Stimulated activated CD4-positive, alpha-beta T cell treated with anti-CD3 and anti-CD28 coated beads, TNF-alpha, amount 100 ng/mL, for 1 hour (primary cell): ENCODE results near the gene EPO.

ENCODE experiments used
- DNase-seq, 3 donors: peaks; one replicate each; pipeline ENCODE4 v3.0.0-alpha.2; 2020; ENCODE audit warnings: low read depth in 3 of 3, low spot score in 1 of 3

The EPO gene

DNA sequence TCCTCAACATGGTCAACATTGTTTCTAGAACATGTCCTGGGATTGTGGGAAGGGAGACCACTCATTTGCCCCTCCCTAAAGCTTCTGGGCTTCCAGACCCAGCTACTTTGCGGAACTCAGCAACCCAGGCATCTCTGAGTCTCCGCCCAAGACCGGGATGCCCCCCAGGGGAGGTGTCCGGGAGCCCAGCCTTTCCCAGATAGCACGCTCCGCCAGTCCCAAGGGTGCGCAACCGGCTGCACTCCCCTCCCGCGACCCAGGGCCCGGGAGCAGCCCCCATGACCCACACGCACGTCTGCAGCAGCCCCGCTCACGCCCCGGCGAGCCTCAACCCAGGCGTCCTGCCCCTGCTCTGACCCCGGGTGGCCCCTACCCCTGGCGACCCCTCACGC lies at the start of gene EPO:
TSS of gene EPO (plus strand) at position 190 of the 392 bp plus-strand sequence. CDS start 513 bp downstream, outside the sequence.
- no peak for DNase-seq

DNA sequence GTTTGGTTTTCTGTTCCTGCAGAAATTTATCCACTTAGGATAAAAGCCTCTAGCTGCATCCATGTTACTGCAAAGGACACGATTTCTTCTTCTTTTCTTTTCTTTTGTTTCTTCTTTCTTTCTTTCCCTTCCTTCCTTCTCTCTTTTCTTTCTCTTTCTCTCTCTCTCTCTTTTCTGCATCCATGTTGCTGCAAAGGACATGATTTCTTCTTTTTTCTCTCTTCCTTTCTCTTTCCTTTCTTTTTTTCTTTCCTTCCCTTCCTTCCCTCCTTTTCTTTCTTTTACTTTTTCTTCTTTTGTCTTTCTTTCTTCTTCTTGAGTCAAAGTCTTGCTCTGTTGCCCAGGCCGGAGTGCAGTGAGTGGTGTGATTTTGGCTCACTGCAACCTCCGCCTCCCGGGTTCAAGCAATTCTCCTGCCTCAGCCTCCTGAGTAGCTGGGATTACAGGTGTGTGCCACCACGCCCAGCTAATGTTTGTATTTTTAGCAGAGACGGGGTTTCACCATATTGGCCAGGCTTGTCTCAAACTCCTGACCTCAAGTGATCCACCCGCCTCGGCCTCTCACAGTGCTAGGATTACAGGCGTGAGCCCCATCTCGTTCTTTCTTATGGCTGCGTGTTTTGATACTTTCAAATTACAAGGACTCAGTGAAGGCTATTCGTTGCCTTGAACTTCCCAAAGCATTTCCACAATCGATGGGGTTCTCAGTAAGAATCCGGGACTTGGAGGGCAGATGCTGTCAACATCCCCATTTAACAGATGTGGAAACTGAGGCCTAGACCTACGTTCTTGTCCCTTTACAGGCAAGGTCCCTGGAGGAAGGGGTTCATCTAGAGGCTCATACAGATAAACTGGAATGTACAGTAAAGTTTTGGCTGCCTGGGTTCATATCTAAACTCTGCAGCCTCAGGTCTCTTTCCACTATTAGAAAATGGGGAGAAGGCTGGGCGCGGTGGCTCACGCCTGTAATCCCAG lies 48.6 kb upstream of the EPO start:
- DNase-seq, result no peak

DNA sequence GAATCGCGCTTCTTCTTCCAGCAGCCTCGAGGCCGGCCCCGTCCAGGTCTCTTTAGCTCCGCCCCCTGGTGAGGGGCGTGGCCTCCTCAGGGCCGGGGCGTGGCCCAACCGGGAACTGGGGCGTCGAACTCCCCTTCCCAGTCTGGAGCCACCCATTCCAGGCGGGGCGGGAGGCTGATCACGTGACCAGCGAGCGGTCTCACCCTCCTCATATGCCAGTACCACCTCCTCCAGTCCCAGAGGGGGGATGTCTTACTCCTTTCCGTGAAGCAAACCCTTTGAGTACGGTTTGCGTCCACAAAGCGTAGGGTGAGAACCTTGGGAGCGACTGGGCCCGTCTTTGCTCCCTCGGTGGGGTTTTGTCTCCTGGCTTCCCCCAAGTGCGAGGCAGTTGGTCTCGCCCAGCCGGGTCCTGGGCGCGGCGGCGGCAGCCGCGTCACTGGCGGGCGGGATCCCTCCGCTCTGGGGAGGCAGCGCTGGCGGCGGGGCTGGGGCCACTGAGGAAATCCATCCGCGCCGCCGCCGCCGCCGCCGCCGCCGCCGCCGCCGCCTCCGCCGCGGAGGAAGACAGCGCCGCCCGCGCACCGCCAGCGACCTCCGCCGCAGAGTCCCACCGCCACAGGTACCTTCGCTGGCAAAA lies 46.8 kb upstream of the EPO start, which contains the start of gene GNB2:
TSS of gene GNB2 (plus strand) at position 439 of the 640 bp plus-strand sequence. CDS start 2,526 bp downstream, outside the sequence.
- DNase-seq, result peak; percentile 95 to 100 (median 96)

DNA sequence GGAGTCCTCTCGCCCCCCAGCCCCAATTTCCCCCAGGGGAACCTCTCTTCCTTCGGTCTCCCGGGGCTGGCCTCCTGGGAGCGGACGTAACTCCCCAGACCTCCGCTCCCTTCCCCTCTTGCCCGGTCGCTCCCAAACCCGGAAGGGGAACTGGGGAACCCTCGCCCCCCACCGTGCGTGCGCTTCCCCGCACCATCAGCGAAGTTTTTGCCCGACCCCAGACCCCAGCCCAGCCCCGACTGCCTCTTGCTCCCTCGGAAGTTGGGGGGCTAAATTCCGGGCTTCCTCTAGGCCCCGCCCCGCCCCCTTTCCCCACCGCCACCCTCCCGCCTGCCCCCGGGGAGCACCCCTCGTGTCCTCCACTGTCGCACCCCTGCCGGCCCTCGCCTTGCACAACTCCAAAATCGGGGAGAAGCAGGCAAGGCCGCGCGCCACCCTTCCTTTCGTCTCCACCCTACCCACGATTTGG lies 46.3 kb upstream of the EPO start:
- no peak for DNase-seq

DNA sequence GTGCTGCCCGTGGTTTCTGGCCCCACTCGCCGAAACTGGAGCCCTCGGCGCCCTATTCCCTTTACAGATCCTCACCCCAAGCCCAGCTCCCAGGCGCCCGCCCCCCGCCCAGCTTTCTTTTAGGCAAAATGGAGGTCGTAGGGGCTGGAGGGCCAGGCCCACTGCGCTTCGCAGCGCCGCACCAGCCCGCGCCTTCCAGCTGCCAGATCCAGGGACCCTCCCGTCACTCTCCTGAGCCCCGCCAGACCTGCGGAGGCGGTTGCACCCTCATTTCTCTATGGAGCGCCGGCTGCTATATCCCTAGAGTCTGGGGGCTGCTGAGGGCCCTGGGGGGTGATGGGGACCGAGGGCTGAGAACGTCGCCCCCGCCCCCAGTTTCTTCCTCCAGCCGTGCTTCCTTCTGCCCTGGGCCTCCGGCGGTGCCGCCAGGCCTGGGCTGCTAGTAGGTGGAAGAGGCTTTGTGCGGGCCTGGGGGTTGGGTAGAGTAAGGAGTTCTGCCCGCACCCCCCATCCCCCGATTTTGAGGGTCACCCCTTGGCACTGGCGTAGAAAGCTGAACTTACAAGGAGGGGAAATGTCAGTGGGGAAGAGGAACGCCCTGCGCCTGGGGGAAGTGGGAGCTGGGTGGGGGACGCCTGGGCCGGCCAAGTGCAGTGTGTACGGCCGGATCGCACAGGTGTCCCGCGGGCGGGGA lies 45.7 kb upstream of the EPO start:
- DNase-seq, result no peak

DNA sequence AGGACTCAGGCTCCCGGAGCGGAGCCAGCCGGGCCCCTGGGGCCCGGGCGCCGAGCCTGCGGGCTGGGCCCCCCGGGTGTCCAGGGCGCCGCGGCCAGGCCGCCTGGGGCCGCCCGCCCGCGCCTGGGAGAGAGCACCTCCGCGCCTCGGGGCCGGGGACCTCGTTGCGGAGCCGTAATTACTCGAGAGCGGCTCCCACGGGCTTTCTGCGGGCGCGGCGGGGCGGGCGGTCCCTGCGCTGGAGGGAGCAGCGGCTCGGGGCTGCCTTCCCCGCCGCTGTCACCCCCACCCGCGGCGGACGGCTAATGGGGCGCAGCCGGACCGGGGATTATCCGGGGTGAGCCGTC lies 45.2 kb upstream of the EPO start:
- DNase-seq, result no peak

DNA sequence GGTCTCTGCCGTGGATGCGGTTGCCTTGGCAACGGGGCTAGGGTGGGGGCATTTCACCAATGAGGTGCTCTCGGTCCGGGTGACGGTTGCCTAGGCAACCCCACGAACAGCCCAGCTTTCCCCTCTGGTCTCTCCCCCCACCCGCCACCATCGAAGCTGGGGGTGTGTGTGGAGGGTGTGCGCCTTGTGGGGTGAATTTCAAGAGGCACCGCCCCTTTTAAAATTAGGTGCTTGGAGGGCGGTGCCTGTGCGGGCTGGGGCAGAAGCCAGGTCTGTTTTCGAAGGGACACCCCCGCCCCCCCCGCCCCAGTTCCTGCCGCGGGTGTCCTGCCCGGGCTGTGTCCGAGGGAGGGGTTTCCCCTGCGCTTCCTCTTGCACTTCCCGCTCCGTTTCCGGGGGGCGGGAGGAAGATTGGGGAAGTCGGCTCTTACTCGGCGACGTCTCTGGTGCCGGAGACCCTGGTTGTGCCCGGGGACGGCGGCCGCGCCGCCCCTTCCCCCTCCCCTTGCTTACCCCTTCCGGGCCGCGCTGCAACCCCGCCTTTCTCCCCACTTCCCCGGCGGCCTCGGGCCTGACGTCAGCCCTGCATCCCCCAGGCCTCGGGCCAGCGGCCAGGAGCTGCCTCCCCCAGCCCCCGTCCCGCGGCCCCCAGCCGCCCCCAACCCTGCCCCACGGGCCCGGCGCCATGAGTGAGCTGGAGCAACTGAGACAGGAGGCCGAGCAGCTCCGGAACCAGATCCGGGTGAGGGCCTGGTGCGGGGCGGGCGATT lies 44.5 kb upstream of the EPO start:
- DNase-seq, result peak; percentile 52 to 78 (median 62)

DNA sequence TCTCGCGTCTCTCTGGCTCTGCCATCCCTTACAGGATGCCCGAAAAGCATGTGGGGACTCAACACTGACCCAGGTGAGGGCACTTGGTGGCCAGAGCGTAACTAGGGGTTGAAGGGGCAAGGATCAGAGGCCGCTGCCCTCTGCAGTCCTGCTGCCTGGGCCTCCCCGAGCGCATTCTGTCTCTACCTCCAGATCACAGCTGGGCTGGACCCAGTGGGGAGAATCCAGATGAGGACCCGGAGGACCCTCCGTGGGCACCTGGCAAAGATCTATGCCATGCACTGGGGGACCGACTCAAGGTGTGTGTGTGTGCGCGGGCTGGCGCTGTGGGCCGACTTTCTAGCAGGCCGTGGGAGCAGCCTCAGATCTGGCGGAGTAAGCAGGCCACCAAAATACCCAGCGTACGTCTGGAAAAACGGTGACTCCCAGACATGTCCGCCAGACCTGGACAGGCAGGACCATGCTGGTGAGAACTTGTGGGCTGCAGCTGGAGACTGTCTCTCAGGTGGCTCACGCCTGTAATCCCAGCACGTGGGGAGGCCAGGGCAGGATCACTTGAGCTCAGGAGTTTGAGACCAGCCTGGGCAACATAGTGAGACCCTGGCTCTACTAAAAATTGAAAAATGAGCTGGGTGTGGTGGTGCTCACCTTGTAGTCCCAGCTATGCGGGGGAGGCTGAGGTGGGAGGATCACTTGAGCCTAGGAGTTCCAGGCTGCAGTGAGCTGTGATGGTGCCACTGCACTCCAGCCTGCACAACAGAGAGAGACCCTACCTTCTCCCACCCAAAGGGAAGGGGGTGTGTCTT lies 43.6 kb upstream of the EPO start:
- no peak for DNase-seq

DNA sequence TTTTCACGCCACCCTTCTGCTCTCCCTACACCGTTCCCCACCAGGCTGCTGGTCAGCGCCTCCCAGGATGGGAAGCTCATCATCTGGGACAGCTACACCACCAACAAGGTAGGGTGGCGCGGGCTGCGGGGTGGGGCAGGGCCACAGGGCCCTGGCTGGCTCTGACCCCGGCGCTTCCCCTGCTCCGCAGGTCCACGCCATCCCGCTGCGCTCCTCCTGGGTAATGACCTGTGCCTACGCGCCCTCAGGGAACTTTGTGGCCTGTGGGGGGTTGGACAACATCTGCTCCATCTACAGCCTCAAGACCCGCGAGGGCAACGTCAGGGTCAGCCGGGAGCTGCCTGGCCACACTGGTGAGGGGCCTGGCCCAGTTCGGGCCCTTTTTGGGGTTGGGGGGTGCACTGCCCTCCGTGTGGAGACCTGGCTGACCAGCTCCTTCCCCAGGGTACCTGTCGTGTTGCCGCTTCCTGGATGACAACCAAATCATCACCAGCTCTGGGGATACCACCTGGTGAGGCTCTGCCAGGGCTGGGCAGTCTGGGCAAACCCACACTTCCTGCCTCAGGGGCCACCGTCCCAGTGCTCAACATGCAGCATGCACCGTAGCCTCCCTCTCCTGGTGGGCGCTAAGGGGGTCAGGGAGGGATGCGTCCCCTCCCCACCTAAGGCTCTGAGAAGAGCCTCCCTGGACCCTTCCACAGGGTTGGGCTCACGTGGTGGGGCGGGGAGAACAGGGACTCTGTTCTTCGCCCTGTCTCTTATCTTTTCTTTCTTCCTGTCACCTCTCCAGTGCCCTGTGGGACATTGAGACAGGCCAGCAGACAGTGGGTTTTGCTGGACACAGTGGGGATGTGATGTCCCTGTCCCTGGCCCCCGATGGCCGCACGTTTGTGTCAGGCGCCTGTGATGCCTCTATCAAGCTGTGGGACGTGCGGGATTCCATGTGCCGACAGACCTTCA lies 42.7 kb upstream of the EPO start:
- no peak for DNase-seq

DNA sequence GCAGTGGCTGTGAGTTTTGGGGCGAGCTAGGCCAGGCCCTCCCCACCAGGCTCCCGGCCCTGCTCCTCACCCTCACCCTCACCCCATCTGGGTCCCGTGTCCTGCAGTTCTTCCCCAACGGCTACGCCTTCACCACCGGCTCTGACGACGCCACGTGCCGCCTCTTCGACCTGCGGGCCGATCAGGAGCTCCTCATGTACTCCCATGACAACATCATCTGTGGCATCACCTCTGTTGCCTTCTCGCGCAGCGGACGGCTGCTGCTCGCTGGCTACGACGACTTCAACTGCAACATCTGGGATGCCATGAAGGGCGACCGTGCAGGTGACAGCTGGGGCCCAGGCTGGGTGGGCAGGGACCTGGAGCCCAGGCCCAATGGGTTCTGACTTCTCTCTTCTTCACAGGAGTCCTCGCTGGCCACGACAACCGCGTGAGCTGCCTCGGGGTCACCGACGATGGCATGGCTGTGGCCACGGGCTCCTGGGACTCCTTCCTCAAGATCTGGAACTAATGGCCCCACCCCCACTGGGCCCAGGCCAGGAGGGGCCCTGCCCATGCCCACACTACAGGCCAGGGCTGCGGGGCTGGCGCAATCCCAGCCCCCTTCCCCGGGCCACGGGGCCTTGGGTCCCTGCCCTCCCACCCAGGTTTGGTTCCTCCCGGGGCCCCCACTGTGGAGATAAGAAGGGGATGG lies 41.8 kb upstream of the EPO start:
- DNase-seq, result no peak

DNA sequence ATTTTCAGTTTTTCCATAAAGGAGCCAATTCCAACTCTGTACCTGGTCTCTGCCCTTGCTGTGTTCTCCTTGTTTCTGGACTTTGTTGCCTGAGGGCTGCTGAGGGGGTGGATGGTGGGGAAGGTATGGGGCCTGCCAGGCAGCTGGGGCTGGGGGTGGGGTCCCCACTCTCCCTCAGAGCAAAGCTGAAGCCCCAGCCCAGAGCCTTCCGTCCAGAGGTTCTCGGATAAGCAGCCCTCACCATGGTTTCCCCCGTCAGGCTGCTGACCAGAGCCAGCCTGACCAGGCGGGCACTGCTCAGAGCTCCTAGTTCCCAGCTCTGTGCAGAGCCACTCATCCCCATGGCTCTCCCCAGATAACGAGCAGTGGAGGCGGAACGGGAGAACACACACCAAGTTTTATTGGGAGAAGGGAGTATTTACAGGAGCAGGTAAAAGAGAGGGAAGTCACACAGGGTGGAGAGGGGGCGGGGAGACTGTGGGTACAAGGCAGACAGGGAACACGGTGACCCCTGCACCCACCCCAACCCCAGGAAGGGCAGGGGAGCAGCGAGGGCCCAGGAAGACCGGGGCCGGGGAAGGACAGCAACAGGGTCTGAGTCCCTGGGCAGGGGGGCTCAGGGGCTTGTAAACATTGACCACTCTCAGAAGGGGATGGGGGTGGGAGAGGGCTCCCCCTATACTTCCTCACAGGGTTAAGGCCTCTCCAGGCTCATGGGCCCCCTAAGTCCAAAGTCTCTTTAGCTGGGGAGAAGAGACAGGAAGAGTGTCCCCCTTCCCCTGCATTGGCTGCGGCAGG lies 40.9 kb upstream of the EPO start:
- no peak for DNase-seq

DNA sequence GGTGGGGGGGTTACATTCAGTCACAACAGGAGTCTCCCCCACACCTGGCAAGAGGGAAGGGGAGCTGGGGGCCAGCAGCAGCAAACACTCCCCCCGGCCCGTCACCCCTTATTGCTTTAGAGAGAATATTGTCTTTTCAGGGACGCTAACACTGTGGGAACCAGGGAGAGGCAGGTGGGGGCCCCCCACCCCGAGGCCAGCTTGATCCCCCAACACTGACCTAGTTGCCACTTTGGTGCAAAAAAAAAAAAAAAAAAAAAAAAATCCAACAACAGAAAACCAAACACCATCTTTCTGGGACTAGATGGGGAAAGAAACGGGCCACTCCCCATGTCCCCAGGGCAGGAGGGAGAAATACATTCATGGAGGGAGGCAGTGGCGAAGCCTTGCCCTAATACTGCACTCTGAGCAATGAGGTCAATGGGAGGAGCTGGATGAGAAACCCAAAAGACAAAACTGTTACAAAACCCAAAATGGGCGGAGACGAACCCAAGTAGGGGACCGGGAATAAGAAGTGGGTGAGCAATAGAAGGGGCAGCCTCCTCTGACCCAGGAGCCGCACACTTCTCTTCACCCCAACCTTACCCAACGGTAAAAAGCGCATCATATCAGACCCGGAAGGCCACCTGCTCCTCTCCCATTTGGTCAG lies 40.2 kb upstream of the EPO start:
- no peak for DNase-seq

DNA sequence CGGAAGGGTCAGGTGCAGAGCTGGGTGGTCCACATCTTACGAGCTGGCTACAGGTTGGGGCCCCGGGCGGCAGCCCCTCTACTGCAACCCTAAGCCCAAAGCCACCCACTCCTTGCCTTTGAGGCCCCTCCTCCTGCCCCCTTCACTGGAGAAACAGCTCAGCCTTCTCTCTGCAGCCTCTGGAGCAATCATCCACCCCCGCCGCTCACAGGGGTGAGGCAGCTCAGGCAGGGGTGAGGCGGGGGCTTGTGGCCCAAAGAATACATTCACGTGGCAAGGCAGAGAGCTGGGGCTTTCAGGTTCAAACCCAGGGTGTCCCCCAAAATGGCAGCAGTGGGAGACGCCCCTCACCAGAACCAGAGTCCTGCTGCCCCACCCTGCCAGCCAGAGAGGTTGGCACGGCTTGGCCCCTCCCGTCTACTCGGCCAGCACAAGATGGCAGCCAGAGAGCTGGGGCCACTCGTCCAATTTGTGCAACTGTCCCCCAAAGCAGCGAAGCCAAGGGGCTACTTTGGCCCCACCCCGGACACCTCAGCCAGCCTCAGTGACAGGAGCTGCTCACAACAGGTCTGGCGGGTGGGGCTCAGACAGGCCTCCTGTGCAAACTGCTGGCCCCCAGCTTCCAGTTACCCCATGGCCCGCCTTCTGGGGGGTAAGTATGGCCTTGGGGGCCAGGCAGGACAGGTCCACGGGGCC lies 39.5 kb upstream of the EPO start:
- DNase-seq, result no peak

DNA sequence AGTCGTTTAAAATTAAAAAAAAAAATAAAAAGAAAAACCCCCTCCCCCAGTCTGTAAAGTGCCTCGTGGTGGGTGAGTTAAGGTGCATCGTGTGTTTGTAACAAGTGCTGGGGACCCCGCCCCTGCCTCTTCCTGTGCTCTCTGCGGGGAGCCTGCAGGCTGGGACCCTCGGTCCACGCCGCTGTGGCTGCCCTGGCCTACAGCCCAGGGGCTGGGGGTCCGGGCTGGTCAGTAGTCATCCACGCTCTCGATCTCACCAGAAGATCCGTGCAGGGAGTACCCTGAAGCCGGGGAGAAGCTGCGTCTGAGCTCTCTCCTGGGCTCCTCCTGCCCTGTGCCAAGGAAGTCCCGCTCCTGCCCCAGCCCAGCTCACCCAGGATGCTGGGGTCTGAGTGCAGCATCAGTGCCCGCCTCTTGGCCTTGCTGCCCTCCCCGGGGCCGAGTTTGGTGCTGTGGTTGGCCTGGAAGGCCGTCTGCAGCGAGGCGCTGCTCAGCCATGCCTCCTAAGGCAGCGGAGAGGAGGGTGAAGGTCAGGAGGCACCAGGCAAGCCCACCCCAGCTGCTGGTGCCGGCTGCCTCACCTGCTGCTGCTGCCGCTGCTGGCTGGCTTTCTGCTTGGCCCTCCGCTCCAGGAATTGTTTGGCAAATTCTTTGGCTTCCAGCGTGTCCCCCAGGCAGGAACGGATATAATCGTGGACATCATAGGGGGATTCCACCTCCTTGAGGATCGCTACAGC lies 38.6 kb upstream of the EPO start:
- no peak for DNase-seq

DNA sequence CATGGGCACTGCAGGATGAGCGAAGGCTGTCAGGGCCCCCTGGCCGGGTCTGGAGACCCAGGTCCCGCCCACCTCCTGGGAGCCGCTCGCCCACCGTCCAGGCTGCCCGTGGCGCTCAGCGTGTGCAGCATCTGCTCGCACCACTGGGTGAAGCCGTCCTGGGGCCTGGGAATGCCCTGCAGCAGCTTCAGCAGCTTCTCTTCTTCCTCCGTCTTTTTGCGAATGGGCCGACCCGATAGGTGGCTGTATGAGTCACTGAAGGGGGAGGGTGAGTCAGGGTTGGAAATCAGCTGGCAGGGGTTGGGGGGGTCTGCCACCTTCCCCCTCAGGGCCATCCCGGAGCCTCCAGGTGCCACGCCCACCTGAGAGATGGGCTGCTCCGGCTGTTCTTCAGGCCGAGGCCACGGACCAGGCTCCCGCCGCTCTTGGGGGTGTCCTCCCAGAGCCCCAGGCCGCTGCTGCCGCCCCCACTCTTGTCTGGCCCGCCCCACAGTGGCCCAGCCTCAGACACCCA lies 38.0 kb upstream of the EPO start:
- no peak for DNase-seq
